GM06990 (cell line): Measurements from ENCODE around the gene ADAMTS14.

Experiments
- DNase-seq: peaks from one replicate; pipeline ENCODE4 v3.0.0-alpha.2; 2011; ENCODE audit not compliant: insufficient read length; ENCODE audit errors: extremely low read depth
- H3K27me3 ChIP-seq: replicated peaks from 2 replicates; pipeline ENCODE4 v1.6.0; 2011; ENCODE audit warnings: low read length; ENCODE audit not compliant: control insufficient read depth, insufficient read depth
- H3K36me3 ChIP-seq: 2 replicates; pipeline ENCODE4 v1.5.1; 2011; ENCODE audit warnings: low read length; ENCODE audit not compliant: control insufficient read depth, insufficient read depth
- H3K4me3 ChIP-seq: replicated peaks from 2 replicates; pipeline ENCODE4 v1.5.1; 2011; ENCODE audit warnings: low read depth, mild to moderate bottlenecking, control low read depth, low read length
- TF ChIP-seq, protein P1 (sequence below): IDR thresholded peaks from 2 replicates; pipeline ENCODE4 v1.5.1; 2011; ENCODE audit warnings: low read length, control low read depth, mild to moderate bottlenecking, inconsistent platforms; ENCODE audit not compliant: insufficient read depth, poor library complexity, severe bottlenecking

Gene ADAMTS14

DNA sequence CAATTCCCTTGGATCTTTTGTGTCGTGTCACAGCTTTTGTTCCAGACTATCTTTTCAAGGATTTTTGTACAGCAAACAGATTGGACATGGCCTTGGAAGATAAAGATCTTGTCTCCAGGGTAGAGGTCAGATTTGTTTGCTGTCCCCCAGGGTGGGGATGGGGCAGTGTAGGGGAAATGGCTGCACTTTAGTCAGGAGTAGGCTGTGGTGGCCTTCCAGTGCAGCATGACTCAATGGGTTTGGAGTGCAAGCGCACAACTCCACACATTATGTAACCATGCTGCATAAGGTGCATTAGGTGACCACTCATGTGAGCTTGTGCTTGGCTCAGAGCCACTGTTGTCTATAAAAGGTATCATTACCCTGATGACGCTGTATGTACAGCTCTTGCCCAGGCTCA lies 23.9 kb upstream of the ADAMTS14 start:
- DNase-seq, result no peak
- Histone ChIP-seq H3K36me3 (no peaks in the 10 kb centered on the region), H3K4me3 (no peak overlapping the region), H3K27me3 (no peaks in the 10 kb centered on the region)
- TF ChIP-seq, protein P1, sequence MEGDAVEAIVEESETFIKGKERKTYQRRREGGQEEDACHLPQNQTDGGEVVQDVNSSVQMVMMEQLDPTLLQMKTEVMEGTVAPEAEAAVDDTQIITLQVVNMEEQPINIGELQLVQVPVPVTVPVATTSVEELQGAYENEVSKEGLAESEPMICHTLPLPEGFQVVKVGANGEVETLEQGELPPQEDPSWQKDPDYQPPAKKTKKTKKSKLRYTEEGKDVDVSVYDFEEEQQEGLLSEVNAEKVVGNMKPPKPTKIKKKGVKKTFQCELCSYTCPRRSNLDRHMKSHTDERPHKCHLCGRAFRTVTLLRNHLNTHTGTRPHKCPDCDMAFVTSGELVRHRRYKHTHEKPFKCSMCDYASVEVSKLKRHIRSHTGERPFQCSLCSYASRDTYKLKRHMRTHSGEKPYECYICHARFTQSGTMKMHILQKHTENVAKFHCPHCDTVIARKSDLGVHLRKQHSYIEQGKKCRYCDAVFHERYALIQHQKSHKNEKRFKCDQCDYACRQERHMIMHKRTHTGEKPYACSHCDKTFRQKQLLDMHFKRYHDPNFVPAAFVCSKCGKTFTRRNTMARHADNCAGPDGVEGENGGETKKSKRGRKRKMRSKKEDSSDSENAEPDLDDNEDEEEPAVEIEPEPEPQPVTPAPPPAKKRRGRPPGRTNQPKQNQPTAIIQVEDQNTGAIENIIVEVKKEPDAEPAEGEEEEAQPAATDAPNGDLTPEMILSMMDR, result no peak

DNA sequence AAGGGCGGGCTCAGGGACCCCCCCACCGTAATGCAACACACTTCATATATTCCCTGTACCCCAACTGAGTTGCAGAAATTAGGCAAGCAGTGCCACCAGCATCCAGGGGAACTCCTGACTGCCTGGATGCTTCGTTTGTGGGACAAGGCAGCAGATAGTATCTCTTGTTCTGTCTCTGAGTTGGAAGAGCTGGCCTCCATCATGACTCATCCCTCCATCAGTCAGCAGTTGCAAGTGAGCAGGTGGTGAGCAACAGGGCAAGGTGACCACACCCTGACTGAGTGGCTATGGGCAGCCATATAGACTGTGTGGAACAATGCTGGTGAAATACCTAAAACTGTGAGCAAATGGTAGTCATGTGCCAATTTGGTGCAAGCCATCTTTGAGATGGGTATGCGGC lies 22.8 kb upstream of the ADAMTS14 start:
- H3K27me3 ChIP-seq, result no peaks in the 10 kb centered on the region
- no peak overlapping the region for H3K4me3 ChIP-seq
- H3K36me3 ChIP-seq, result no peaks in the 10 kb centered on the region
- TF ChIP-seq, protein P1, result no peak
- DNase-seq, result no peak

DNA sequence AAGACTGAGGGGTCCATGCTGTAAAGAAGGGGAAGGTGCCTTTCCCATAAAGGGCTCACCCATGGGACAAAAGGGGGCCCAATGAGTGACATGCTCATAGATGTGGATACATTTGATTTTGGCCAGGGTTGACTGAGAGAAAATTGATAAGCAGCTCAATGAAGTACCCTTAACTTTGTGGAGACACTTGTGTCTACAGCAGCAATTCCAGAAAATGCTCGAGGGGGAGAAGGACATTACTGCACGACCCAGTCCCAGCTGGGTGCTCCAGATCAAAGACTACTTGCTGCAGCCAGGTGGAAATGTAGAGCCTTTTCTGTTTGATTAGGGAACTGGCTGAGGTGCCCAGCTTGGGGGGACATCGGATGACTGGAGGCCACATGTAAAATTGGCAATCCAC lies 22.2 kb upstream of the ADAMTS14 start:
- TF ChIP-seq, protein P1, result no peak
- no peaks in the 10 kb centered on the region for H3K27me3 ChIP-seq
- DNase-seq, result no peak
- H3K36me3 ChIP-seq, result no peaks in the 10 kb centered on the region
- no peak overlapping the region for H3K4me3 ChIP-seq

DNA sequence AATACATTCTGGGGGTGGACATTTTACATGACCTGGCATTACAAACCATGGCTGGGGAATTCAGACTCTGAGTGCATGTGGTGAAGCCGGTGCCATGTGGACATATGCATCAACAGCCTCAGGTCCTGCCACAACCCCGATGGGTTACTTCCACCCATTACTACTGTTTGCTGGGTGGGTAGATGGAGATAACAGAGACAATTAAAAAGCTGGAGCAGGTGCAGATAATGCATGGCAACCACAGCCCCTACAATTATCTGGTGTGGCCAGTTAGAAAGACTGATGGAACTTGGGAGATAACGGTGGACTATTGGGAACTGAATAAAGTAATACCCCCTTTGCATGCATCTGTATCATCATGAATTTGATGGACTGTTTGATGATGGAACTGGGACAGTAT lies 21.6 kb upstream of the ADAMTS14 start:
- DNase-seq, result no peak
- H3K4me3 ChIP-seq, result no peak overlapping the region
- H3K27me3 ChIP-seq, result no peaks in the 10 kb centered on the region
- TF ChIP-seq, protein P1, result no peak
- H3K36me3 ChIP-seq, result no peaks in the 10 kb centered on the region

DNA sequence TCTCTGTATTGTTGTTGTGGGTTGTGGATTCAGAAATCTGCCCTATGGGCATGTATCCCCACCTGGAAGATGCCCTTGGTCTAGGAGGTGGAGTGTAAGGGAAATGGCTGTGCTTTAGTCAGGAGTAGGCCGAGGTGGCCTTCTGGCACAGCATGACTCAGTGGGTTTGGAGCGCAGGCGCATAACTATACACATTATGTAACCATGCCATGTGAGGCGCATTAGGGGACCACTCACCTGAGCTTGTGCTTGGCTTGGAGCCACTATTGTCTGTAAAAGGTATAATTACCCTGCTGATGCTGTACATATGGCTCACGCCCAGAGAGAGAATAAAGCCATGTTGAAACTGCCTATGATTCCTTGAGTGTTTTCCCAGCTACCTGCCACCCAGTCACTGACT lies 20.6 kb upstream of the ADAMTS14 start:
- Histone ChIP-seq H3K27me3 (no peaks in the 10 kb centered on the region), H3K4me3 (no peak overlapping the region), H3K36me3 (no peaks in the 10 kb centered on the region)
- TF ChIP-seq, protein P1, result no peak
- DNase-seq, result no peak

DNA sequence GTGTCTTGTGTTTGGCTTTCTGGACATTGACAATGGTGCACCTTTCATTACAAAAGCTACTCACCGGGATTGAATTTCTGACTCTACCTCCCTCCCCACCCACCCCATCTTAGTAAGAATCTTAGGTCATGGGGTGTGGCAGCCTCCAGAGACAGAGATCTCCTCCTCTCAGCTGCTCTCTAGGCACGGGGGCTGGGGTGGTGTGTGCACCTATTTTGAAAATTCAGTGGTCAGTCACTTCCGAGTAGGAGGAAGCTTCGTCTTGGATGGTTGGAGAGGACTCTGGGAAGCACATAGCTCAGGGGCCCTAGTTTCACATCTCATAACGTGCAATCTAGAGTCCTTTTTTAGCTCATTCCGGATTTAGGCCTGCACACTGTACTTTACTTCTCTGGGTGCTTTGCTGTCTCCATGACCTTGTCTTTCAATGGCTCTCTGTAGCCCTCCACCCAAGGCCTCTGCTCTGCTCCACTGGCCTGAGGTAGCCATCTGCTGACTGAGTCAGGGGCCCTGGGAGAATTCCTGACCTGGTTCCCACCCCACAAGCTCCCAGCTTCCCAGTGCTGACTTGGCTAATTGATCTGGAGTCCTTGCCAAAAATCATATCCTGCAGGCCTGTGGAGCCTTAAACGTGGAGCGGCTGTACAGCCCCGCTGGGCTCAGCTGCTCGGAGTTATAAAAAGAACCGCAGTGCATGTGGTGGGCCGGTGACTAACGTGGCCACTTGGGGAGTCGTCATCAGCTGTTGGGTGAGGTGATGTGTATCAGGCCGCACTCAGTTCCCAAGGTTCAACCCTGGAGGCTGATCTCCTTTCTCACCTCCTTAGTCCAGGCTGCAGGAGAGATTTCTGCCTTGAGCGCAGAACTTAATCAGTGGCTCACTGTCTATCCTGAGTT lies 19.3 kb upstream of the ADAMTS14 start:
- H3K4me3 ChIP-seq, result no peak overlapping the region
- DNase-seq, result no peak
- no peaks in the 10 kb centered on the region for H3K27me3 ChIP-seq
- H3K36me3 ChIP-seq, result no peaks in the 10 kb centered on the region
- TF ChIP-seq, protein P1, result no peak
